Activated T-cell treated with anti-CD3 and anti-CD28 coated beads for 48 hours (primary cell): Measurements from ENCODE around the gene DNAH11.

Experiments used
- DNase-seq: peaks from one replicate; pipeline ENCODE4 v3.0.0-alpha.2; 2020; ENCODE audit warnings: low read depth

The DNAH11 gene

DNA sequence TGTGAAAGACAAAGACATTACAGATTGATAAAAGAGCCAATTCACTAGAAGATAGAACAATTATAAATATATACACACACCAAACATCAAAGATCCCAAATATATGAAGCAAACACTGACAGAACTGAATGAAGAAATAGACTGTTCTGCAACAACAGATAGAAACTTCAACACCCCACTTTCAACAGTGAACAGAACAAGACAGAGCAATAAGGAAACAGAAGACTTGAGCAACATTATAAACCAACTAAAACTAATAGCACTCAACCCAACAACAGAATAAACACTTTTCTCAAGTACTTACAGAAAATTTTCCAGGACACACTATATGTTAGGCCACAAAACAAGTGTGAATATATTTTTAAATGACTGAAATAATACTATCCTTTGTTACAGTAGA lies 392.0 kb downstream of the DNAH11 start:
- DNase-seq = no peak

DNA sequence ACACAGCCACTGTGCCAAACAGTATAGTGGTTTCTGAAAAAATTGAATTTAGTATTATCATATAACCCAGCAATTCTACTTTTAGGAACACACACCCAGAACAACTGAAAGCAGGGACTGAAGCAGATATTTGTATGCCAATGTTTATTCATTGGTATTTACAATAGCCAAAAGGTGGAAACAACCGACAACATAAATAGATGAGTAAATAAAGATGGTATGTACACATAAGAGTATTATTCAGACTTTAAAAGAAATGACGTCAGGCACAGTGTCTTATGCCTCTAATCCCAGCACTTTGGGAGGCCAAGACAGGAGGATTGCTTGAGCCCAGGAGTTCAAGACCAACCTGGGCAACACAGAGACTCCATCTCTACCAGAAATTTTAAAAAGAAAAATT lies 395.6 kb downstream of the DNAH11 start:
- DNase-seq = no peak

DNA sequence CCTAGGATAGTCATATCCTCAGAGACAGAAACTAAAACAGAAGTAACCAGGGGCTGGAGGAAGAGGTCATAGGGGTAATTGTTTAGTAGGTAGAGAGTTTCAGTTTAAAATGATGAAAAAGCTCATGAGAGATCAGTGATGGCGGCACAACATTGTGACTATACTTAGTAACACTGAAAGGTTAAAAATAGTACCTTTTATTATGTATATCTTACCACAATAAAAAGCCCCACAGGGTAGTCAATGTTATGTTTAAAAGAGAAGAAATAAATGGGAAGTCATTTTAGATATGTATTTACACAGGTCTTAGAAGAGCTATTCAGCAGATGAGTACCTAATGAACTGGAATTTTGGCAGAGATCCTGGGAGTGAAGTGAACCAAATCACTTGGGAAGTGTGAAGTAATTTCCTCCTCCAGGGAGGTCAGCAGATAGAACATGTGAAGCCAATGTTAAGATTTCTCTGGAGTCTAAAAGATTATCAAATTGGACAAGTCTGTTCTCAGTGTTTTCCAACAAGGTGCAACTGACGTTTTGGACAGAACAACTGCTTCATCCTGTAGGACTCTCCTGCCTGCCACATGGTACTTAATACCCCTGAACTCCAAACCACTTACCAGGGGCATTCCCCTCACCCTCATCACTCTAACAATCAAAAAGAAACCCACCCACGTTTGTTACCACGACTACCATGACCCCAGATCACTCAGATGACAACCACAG lies 396.5 kb downstream of the DNAH11 start:
- peak; percentile 45 for DNase-seq

DNA sequence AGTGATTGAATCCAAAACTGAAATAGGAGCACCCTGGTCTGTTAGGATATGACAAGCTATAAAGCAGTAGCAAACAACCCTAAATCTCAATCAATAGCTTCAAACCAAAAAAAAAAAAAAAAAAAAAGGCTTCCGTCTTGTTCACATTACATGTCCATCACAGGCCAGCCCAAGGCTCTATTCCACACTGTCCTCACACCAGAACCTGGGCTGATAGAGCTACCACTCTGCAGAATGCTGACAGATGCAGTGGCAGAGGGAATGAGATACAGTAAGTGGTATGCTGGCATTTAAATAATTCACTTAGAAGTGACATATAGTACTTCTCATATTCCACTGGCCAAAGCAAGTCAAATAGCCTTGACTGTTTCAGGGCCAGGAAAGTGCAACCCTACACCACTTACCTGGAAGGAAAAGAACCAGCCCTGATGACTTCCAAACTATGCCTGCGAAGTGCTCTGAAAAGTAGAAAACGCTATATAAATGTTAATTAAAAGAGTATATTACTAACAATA lies 397.1 kb downstream of the DNAH11 start:
- no peak for DNase-seq

DNA sequence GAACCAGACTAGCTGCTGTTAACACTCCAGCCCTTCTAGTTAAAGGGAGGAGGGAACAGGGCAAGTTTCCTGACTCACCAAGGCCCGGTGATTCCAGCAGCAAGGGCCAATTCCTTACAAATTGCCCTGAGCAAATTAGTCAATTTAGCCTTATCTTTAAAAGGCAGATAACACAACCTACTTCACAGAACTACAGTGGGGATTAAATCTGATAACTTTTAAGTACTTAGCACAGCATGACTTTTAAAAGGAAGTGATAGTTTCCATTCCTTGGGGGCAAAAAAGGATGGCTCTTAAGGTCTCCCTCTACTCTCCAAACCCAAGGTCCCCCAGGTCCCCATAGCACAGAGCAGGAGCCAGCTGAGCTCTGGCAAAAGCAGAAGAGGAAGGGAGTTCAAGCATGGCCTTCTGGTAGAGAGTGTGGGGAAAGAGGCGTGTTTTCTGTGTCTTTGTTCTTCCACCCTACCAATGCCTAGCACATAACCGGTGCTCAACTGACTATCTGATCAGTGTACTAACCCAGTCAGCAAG lies 398.8 kb downstream of the DNAH11 start:
- no peak for DNase-seq

DNA sequence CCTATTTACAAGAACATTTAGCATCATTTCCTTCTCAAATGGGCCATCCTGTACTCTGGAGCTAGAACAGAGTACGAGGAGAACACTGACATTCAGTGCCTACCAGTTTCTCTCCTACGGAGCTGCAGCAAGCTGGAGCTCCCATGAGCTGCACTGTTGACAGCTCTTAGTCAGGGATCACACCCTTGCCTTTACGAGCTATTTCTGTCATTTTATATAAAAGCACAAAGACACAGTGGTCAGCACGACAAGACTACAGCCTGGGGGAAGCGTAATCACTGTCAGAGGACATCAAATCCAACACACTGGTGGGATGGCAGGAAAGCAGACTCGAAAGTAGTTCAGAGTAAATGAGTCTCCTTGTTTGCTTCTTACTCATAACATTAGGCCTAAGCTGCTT lies 400.1 kb downstream of the DNAH11 start:
- DNase-seq = no peak

DNA sequence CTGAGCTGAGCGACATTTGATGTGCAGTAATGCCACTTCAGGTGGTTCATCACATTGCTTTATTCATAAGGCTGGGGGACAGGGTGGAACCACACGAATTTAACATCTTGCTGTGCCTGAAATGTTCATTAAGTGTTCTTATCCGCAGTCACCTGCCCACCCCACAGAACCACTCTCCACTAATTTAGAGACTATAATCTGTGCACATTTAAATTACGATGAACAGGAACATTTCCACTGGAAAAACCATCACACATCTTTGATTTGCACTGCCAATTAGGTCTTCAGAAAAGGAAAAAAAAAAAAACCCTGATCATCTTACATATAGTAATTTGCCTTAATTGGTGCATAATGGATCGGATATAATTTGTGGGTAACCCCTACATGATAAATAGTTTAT lies 400.6 kb downstream of the DNAH11 start:
- no peak for DNase-seq

DNA sequence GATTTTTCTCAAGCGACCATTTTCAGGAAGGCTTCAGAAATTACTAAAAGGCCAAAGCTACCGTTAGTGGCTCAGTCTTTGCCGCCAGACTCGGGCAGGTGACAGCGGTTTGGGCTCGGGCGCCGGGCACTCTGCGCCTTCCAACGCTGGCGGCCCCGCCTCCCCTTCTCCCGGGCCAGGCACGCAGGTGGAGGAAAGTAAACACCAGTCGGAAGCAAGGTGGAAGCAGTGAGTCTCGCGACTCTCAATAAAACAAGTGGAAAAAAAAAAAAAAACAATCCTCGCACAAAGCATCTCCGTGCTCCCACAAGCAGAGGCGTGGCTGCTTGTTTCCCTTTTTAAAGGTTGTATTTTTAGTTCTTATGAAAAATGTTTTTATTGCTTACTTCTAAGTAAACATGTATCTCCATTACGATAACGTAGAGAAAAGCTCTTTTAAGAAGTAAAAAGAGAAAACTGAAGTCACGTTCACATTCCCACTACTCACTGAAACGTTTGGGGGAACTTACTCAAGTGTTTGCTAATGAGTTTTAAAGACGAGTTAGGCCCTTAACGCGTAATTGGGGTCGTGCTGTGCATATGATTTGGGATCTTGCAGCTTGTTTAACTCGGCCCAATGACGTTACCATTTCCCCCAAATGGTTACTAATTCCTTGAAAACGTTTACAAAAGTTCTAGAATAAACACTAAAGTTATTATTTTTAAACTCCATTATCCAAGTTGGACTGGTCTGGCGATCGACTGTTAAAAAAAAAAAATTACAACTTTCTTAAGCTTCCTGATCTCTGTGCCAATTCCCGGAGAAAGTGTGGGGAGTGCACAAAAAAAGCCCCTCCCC lies 402.0 kb downstream of the DNAH11 start:
- DNase-seq = peak; percentile 46

DNA sequence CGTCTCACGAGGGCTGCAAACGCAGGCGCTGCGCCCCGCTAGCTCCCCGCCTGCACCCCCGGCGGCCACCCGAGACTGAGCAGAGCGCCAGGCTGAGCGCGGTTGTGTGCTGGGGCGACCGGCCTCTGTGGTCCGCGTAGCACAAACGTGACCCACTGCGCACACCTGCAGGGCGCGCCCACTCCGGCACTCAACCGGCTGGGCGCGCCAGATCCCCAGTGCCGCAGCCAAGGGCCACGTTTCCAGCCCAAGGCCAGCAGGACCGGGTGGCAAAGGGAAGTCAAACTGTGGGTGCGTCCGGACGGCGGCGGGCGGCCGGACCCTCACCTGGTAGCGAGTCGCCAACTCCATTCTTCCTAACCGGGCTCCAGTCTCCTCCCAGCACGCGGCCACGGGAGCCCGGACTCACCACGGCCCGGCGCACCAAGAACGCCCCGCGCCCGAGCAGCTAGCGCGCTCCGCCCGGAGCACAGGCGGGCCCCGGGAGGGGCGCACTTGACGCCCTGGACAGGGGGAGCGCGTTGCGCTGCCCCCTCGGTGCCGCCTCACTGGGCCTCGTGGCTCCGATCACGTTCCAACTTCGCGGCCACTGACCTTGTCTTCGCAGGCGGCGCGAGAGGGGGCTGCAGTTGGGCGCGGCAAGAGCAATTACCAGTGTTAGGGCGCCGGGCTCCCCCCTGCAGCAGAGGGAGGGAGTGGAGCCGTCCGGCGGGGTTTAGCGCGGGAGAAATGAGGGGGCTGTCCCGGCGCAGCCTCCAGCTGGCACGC lies 402.8 kb downstream of the DNAH11 start, which contains the start of gene CDCA7L:
Gene CDCA7L (minus strand): TSS at position 446 of the 768 bp plus-strand sequence. CDS start 95 bp downstream, at position 351.
- peak; percentile 73 for DNase-seq

DNA sequence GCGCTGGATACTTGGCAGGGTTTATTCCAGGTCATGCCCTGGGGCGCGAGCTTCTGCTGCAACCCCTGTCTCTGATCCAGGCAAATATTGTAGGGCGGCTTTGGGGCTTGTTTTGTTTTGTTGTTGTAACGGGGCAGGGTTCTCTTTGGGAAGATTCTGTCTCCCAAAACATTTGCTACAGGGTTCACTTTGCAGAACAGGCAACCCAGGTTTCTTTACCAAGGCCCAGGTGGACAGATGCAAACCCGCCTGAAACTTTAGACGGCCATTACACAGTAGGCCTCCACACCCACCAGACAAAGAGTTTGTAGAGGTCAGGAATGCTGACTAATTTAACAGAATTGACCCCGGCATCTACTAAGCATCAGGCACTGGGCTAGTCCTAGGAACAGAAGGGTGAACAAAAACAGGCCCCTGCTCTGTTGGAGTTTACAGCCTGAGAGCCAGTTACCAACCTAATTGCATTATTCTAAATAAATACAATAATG lies 403.4 kb downstream of the DNAH11 start:
- DNase-seq = no peak

DNA sequence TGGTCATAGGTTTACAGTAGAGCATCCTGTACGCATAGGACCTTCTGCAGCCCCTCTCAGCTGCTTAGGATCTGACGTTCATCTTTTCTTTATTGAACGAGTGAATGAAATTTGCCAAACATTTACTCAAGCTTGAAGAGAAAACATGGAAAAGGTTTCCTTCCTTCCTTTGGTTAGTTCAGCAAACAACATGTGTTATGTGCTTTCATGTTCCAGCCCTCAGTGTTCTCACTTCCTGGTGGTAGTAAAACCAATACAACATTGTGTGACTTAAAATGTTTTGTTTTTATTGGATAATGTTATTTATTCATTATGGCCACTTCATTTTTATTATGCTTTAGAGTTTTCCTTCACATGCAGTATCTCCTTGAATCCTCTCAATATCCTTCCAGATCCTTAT lies 404.2 kb downstream of the DNAH11 start:
- no peak for DNase-seq

DNA sequence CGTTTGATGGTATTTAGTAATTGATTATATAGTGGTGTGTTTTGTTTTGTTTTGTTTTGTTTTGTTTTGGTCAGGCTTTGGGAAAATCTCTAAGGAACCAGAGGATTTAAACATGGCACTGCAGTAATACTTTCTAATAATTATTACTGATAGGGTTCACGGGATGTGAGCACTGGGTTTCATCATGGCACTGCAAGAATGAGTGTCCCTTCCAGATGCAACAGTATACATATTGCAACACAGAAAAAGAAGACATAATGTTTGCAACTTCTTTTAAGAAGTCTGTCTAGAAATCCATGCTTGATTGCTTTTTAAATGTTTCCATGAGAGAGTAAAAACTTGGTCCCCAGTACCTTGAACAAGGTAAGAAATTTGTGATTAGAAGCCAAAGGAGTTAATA lies 405.1 kb downstream of the DNAH11 start:
- no peak for DNase-seq

DNA sequence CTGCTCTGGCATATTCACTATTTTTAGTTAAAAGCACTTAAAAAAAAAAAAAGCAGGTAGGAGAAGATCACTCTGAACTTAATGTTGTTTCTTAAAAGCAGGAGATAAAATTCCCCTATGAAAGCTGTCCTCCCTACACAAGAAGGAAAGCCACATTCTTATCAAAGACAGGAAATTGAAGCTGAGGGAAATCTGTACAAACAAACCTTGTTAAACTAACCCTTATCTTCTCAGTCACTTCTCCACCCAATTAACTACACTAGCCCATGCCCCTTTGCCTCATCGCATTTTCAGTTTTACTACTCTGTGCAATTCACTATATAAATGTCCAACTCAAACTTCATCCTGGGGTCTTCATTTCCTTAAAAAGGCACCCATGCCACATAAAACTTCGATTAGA lies 405.5 kb downstream of the DNAH11 start:
- no peak for DNase-seq

DNA sequence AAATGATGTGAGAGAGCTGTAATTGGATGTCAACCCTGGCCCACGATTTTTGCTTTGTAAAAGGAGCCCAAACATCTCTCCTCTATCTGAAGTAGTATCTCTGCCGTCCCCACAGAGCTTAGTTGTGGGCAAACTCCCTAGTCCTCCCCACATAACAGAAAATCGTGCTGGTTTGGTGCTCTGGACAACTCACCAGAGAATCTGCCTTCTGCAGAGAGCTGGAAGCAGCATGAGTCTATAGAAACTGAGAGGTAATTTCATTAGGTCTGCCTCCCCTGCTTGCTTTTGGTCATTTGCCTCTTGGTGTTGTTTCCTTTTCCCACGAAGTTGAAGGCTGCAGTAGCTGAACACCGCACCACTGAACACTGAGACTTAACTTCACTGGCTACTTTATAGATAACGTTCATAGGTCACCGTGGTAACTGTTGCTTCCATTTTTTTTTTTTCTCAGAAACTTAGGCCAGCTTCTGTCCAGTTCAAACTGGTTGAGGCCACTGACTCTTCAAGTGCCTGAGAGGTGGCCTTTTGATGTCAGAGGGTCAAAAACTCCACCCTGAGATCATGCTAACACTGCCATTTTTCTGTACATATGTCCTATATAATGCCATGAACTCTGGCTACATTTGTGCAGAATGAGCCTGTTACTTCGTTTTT lies 406.2 kb downstream of the DNAH11 start:
- no peak for DNase-seq
